WERI-Rb-1 (cell line): Measurements from ENCODE around the gene DLGAP4.
"Not testable (repeated sequence)": the region's sequence is repeated elsewhere in the genome, so short reads cannot be mapped to it uniquely, and the experiment has no call there.

Source experiments
- DNase-seq: peaks from one replicate; pipeline ENCODE4 v3.0.0-alpha.2; 2020
- H3K27ac ChIP-seq: fragments of 250-450 bp; sonication (Bioruptor Pico); 2 replicates; pipeline ENCODE4 v1.5.1; 2020; ENCODE audit warnings: mild to moderate bottlenecking, moderate library complexity
- H3K27me3 ChIP-seq: fragments of 250-450 bp; sonication (Bioruptor Pico); 2 replicates; pipeline ENCODE4 v1.5.1; 2021; ENCODE audit warnings: mild to moderate bottlenecking, low read depth, moderate library complexity; ENCODE audit not compliant: insufficient read depth, severe bottlenecking
- H3K36me3 ChIP-seq: fragments of 250-450 bp; sonication (Bioruptor Pico); 2 replicates; pipeline ENCODE4 v1.5.1; 2020; ENCODE audit warnings: mild to moderate bottlenecking, moderate library complexity
- H3K4me3 ChIP-seq: 2 replicates; pipeline ENCODE4 v1.5.1; 2011; ENCODE audit warnings: low read depth, mild to moderate bottlenecking, control low read depth, low read length
- H3K9me3 ChIP-seq: fragments of 250-450 bp; sonication (Bioruptor Pico); 2 replicates; pipeline ENCODE4 v1.5.1; 2021; ENCODE audit warnings: mild to moderate bottlenecking, moderate library complexity; ENCODE audit not compliant: severe bottlenecking
- CTCF ChIP-seq: IDR thresholded peaks from 2 replicates; pipeline ENCODE4 v1.5.1; 2011; ENCODE audit warnings: low read depth, mild to moderate bottlenecking, control low read depth, inconsistent platforms, low read length

DLGAP4 gene

DNA sequence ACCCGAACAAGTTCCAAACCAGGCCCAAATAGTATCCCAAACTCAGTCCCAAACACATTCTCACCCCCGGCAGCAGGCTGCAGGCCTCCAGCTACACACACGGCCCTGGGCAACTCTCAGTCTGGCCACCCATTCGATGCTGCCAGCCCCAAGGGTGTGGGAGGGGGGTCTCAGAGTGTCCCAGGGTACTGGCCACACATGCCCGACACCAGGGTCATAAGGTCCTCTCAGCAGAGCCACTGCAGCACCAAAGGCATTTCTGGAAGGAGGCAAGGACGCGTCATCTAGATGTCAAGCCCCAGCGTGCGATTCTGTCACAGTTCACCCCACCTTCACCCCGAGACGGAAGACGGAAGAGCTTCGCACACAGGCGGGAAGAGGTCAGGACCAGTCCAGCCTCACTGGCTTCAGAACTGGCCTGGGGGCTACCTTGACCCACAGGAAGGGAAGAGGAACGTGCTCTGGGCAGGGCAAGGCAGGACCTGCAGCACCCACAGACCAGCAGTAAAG is 244.7 kb downstream of the DLGAP4 start:
- Histone ChIP-seq H3K4me3 (no peak overlapping the region), H3K27ac (no peak overlapping the region), H3K27me3 (no peaks in the 10 kb centered on the region), H3K9me3 (no peaks in the 10 kb centered on the region), H3K36me3 (no peaks in the 10 kb centered on the region)
- no peak for TF ChIP-seq CTCF
- no peak for DNase-seq

- no peaks in the 10 kb centered on the region for H3K9me3 ChIP-seq
- DNase-seq: no peak
- no peaks in the 10 kb centered on the region for H3K36me3 ChIP-seq
- H3K27me3 ChIP-seq: no peaks in the 10 kb centered on the region
- no peak overlapping the region for H3K27ac ChIP-seq
- no peak overlapping the region for H3K4me3 ChIP-seq
- TF ChIP-seq CTCF: no peak
Measured at GRCh38 chr20:36555248-36555647, 249.1 kb downstream of the DLGAP4 start.

GRCh38 chr20:36562724-36563123 is 256.6 kb downstream of the DLGAP4 start:
- TF ChIP-seq CTCF: no peak
- Histone ChIP-seq H3K9me3 (peaks cover 2% of the 10 kb centered on the region), H3K36me3 (no peaks in the 10 kb centered on the region), H3K4me3 (no peak overlapping the region), H3K27ac (no peak overlapping the region), H3K27me3 (no peaks in the 10 kb centered on the region)
- DNase-seq: no peak

- no peak overlapping the region for H3K27ac ChIP-seq
- TF ChIP-seq CTCF: no peak
- no peak overlapping the region for H3K4me3 ChIP-seq
- no peaks in the 10 kb centered on the region for H3K27me3 ChIP-seq
- peaks cover 2% of the 10 kb centered on the region for H3K9me3 ChIP-seq
- DNase-seq: no peak
- H3K36me3 ChIP-seq: no peaks in the 10 kb centered on the region
Measured at GRCh38 chr20:36563374-36563773, 257.2 kb downstream of the DLGAP4 start.

- H3K27ac ChIP-seq, H3K9me3 ChIP-seq, H3K4me3 ChIP-seq, DNase-seq, H3K36me3 ChIP-seq, H3K27me3 ChIP-seq: not testable (repeated sequence)
Measured at GRCh38 chr20:36564078-36564725, 258.1 kb downstream of the DLGAP4 start.

DNA sequence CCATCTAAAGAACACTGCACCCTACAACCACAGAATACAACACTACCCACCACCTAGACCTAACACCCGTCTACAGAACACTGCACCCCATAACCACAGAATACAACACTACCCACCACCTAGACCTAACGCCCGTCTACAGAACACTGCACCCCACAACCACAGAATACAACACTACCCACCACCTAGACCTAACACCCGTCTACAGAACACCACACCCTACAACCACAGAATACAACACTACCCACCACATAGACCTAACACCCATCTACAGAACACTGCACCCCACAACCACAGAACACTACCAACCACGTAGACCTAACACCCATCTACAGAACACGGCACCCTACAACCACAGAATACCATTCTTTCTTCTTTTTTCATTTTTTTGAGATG is 258.6 kb downstream of the DLGAP4 start:
- H3K9me3 ChIP-seq, H3K4me3 ChIP-seq, H3K27ac ChIP-seq, H3K27me3 ChIP-seq, H3K36me3 ChIP-seq, DNase-seq: not testable (repeated sequence)

DNA sequence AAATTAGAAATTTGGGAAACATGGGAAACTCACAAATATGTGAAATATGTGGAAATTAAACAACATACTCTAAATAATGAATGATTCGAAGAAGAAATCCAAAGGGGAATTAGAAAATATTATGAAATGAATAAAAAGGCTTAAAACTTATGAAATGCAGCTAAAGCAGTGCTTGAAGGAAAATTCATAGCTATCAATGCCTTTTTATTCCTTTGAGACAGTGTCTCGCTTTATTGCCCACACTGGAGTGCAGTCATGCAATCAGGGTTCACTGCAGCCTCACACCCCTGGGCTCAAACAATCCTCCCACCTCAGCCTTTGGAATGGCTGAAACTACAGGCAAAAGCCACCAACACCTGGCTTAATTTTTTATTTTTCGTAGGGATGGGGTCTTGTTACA is 259.4 kb downstream of the DLGAP4 start:
- Histone ChIP-seq H3K36me3 (no peaks in the 10 kb centered on the region), H3K27me3 (no peaks in the 10 kb centered on the region), H3K4me3 (no peak overlapping the region), H3K9me3 (peaks cover 2% of the 10 kb centered on the region), H3K27ac (no peak overlapping the region)
- TF ChIP-seq CTCF: no peak
- DNase-seq: no peak
